HepG2 (cell line): Measurements from ENCODE around the gene RBM27. TPM values are rescaled to one million over a fixed set of nuclear protein-coding genes. Genes with fewer than 3 reads are reported as not detected.
A peak's percentile ranks its signal among the peaks of the same experiment; 100 is the strongest.

Source experiments
- ATF7 ChIP-seq, 2 experiments: fragments of 450-650 bp in 1 of 2; sonication (generic) in 1 of 2; formaldehyde crosslinking in 1 of 2; IDR thresholded peaks; 2 replicates each; pipeline versions ENCODE4 v1.4.0 to v1.6.1; 2016 to 2020; ENCODE audit warnings: antibody characterized with exemption in 1 of 2, mild to moderate bottlenecking in 1 of 2, missing genetic modification reagents in 1 of 2
- CEBPG ChIP-seq: IDR thresholded peaks from 2 replicates; pipeline ENCODE4 v1.6.1; 2016
- GATAD2A ChIP-seq: IDR thresholded peaks from 2 replicates; pipeline ENCODE4 v1.6.1; 2016
- GTF2F1 ChIP-seq: fragments of 150-350 bp; IDR thresholded peaks from 2 replicates; pipeline ENCODE4 v1.6.1; 2014; ENCODE audit warnings: low read length
- HDAC6 ChIP-seq: fragments of 200-600 bp; sonication (generic); IDR thresholded peaks from 2 replicates; pipeline ENCODE4 v1.7.0; 2017; ENCODE audit warnings: mild to moderate bottlenecking, antibody characterized with exemption, low read length, low read depth
- HMG20A ChIP-seq: IDR thresholded peaks from 2 replicates; pipeline ENCODE4 v1.6.1; 2016; ENCODE audit warnings: borderline replicate concordance
- RAD21 ChIP-seq: fragments of 450-650 bp; formaldehyde crosslinking; IDR thresholded peaks from 2 replicates; pipeline ENCODE4 v1.5.0; 2020; ENCODE audit warnings: mild to moderate bottlenecking
- RARA ChIP-seq: IDR thresholded peaks from 2 replicates; pipeline ENCODE4 v1.6.1; 2016; ENCODE audit warnings: missing genetic modification reagents, missing compliant biosample characterization
- YY1 ChIP-seq: IDR thresholded peaks from 2 replicates; pipeline ENCODE4 v1.6.1; 2011; ENCODE audit warnings: low read length, low read depth, moderate library complexity, mild to moderate bottlenecking; ENCODE audit not compliant: insufficient read depth, insufficient replicate concordance
- ZKSCAN5 ChIP-seq: sonication (generic); formaldehyde crosslinking; IDR thresholded peaks from 2 replicates; pipeline ENCODE4 v1.5.1; 2020; ENCODE audit warnings: mild to moderate bottlenecking, missing genetic modification reagents
- ZMYM2 ChIP-seq: sonication (generic); formaldehyde crosslinking; IDR thresholded peaks from 2 replicates; pipeline ENCODE4 v1.8.0; 2022; ENCODE audit warnings: mild to moderate bottlenecking, missing genetic modification reagents
- ZNF282 ChIP-seq: fragments of 450-650 bp; IDR thresholded peaks from 2 replicates; pipeline ENCODE4 v1.6.1; 2018; ENCODE audit not compliant: partially characterized antibody
- ZNF30 ChIP-seq: sonication (generic); formaldehyde crosslinking; IDR thresholded peaks from 2 replicates; pipeline ENCODE4 v1.5.0; 2020; ENCODE audit warnings: mild to moderate bottlenecking, missing genetic modification reagents
- ZNF337 ChIP-seq: sonication (generic); formaldehyde crosslinking; IDR thresholded peaks from 2 replicates; pipeline ENCODE4 v1.5.1; 2020; ENCODE audit warnings: missing genetic modification reagents, low read depth, mild to moderate bottlenecking, borderline replicate concordance
- ZNF501 ChIP-seq: sonication (generic); formaldehyde crosslinking; IDR thresholded peaks from 2 replicates; pipeline ENCODE4 v1.5.1; 2020; ENCODE audit warnings: mild to moderate bottlenecking, moderate library complexity, missing genetic modification reagents
- ZNF777 ChIP-seq: sonication (generic); formaldehyde crosslinking; IDR thresholded peaks from 2 replicates; pipeline ENCODE4 v1.4.0; 2020; ENCODE audit warnings: missing genetic modification reagents
- ZSCAN31 ChIP-seq: sonication (generic); formaldehyde crosslinking; IDR thresholded peaks from 2 replicates; pipeline ENCODE4 v1.5.0; 2020; ENCODE audit warnings: low read depth, mild to moderate bottlenecking, missing genetic modification reagents
- polyA plus RNA-seq, 8 experiments: library from polyadenylated mRNA; depleted of rRNA in 3 of 8; stranded (reverse) in 7 of 8; unstranded in 1 of 8; fragments of >200 nt; fragmentation: Illumina TruSeq in 4 of 8; extraction: Trizol in 4 of 8; gene quantifications; 2 replicates each; pipeline versions ENCODE4 v1.2.1 to v1.2.3, GENCODE V29; 2011 to 2016; ENCODE audit warnings: low read depth in 4 of 8, missing spikeins in 1 of 8, mixed read lengths in 1 of 8; ENCODE audit not compliant: insufficient read depth in 1 of 8
- total RNA-seq, 5 experiments: library from RNA; depleted of rRNA; stranded (reverse); fragments of >200 nt; fragmentation: Illumina TruSeq; extraction: Trizol; gene quantifications; 2 replicates each; pipeline ENCODE4 v1.2.3, GENCODE V29; 2016; ENCODE audit warnings: low read depth in 1 of 5
- TF ChIP-seq, protein P1 (sequence below): sonication (generic); formaldehyde crosslinking; IDR thresholded peaks from 2 replicates; pipeline ENCODE4 v1.4.0; 2020; ENCODE audit warnings: missing genetic modification reagents
- TF ChIP-seq, protein P2 (sequence below): sonication (generic); formaldehyde crosslinking; IDR thresholded peaks from 2 replicates; pipeline ENCODE4 v1.8.0; 2022; ENCODE audit warnings: missing genetic modification reagents, low read depth, mild to moderate bottlenecking, borderline replicate concordance
- TF ChIP-seq, protein P3 (sequence below), 2 experiments: fragments of 450-650 bp in 1 of 2; sonication (generic) in 1 of 2; formaldehyde crosslinking; IDR thresholded peaks; 2 replicates each; pipeline versions ENCODE4 v1.5.0 to v1.8.0; 2020 to 2022; ENCODE audit warnings: mild to moderate bottlenecking in 1 of 2, missing genetic modification reagents in 1 of 2
- TF ChIP-seq, protein P4 (sequence below): IDR thresholded peaks from 2 replicates; pipeline ENCODE4 v1.6.1; 2016; ENCODE audit warnings: low read depth, control low read depth

The RBM27 gene
- total and polyA plus RNA-seq, 2 of the 13 experiments (the other 11 are each of a cell fraction or from before 2014, with no cell fraction given), result 12.9 to 23.4 TPM

DNA sequence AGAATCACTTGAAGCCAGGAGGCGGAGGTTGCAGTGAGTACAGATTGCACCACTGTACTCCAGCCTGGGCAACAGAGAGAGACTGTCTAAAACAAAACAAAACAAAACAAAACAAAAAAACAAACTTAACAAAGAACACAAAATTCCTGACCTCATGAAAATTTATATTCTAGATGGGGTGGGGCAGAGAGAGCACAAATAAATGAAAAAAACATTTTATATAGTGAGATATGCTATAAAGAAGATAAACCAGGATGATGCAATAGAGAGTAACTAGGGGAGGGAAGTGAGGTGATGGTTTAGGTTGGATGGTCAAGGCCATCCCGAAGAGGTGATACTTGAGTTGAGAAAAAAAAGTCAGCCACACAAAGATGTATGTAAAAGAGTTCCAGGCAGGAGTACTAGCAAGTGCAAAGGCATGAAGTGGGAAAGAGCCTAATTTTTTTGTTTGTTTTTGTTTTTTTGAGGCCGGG lies 10.8 kb upstream of the RBM27 start (continued):
- TF ChIP-seq, protein P1, sequence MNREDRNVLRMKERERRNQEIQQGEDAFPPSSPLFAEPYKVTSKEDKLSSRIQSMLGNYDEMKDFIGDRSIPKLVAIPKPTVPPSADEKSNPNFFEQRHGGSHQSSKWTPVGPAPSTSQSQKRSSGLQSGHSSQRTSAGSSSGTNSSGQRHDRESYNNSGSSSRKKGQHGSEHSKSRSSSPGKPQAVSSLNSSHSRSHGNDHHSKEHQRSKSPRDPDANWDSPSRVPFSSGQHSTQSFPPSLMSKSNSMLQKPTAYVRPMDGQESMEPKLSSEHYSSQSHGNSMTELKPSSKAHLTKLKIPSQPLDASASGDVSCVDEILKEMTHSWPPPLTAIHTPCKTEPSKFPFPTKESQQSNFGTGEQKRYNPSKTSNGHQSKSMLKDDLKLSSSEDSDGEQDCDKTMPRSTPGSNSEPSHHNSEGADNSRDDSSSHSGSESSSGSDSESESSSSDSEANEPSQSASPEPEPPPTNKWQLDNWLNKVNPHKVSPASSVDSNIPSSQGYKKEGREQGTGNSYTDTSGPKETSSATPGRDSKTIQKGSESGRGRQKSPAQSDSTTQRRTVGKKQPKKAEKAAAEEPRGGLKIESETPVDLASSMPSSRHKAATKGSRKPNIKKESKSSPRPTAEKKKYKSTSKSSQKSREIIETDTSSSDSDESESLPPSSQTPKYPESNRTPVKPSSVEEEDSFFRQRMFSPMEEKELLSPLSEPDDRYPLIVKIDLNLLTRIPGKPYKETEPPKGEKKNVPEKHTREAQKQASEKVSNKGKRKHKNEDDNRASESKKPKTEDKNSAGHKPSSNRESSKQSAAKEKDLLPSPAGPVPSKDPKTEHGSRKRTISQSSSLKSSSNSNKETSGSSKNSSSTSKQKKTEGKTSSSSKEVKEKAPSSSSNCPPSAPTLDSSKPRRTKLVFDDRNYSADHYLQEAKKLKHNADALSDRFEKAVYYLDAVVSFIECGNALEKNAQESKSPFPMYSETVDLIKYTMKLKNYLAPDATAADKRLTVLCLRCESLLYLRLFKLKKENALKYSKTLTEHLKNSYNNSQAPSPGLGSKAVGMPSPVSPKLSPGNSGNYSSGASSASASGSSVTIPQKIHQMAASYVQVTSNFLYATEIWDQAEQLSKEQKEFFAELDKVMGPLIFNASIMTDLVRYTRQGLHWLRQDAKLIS (CRISPR knock-in tag), result no peak
- TF ChIP-seq ATF7 (IDR thresholded peaks at IDR 0.05), result peak; percentile 62
- TF ChIP-seq ATF7 (CRISPR knock-in tag; IDR thresholded peaks at IDR 0.05), result no peak
- TF ChIP-seq RAD21 (CRISPR knock-in tag), result no peak
- TF ChIP-seq HDAC6, result no peak
- no peak for TF ChIP-seq ZMYM2
- TF ChIP-seq CEBPG, result peak; percentile 77
- TF ChIP-seq ZSCAN31 (CRISPR knock-in tag), result no peak
- TF ChIP-seq, protein P2, sequence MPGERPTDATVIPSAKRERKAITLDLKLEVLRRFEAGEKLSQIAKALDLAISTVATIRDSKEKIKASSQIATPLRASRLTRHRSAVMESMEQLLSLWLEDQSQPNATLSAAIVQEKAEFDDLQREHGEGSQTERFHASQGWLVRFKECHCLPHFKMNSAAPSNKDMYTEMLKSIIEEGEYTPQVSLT (CRISPR knock-in tag), result no peak
- 0 out of 2 replicates have a peak, but pooled peaks have one; percentile 21 for TF ChIP-seq RARA (CRISPR knock-in tag)
- TF ChIP-seq, protein P3, sequence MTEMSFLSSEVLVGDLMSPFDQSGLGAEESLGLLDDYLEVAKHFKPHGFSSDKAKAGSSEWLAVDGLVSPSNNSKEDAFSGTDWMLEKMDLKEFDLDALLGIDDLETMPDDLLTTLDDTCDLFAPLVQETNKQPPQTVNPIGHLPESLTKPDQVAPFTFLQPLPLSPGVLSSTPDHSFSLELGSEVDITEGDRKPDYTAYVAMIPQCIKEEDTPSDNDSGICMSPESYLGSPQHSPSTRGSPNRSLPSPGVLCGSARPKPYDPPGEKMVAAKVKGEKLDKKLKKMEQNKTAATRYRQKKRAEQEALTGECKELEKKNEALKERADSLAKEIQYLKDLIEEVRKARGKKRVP (CRISPR knock-in tag; IDR thresholded peaks at IDR 0.05), result peak in 1 of 2 experiments; percentile 95; a peak in 2 of 4 replicates
- TF ChIP-seq, protein P4, sequence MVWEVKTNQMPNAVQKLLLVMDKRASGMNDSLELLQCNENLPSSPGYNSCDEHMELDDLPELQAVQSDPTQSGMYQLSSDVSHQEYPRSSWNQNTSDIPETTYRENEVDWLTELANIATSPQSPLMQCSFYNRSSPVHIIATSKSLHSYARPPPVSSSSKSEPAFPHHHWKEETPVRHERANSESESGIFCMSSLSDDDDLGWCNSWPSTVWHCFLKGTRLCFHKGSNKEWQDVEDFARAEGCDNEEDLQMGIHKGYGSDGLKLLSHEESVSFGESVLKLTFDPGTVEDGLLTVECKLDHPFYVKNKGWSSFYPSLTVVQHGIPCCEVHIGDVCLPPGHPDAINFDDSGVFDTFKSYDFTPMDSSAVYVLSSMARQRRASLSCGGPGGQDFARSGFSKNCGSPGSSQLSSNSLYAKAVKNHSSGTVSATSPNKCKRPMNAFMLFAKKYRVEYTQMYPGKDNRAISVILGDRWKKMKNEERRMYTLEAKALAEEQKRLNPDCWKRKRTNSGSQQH, result no peak
- no peak for TF ChIP-seq YY1
- TF ChIP-seq ZKSCAN5 (CRISPR knock-in tag), result peak; percentile 95
- no peak for TF ChIP-seq ZNF30 (CRISPR knock-in tag)
- TF ChIP-seq ZNF282, result no peak
- TF ChIP-seq GTF2F1, result no peak
- TF ChIP-seq ZNF501 (CRISPR knock-in tag), result no peak
- TF ChIP-seq ZNF337, result no peak
- no peak for TF ChIP-seq ZNF777 (CRISPR knock-in tag)
- peak; percentile 23; the same call in 1 of the 2 replicates for TF ChIP-seq GATAD2A (CRISPR knock-in tag)
- TF ChIP-seq HMG20A, result 0 out of 2 replicates have a peak, but pooled peaks have one; percentile 10
